Trophoblast cell (in vitro differentiated cells and primary cell): Measurements from ENCODE around the gene TRIM46.
A peak's percentile ranks its signal among the peaks of the same experiment; 100 is the strongest.

ENCODE experiments used
- DNase-seq, 2 donors: peaks; one replicate each; pipeline ENCODE4 v3.0.0-alpha.2; 2016
- H2AFZ ChIP-seq: 2 replicates; pipeline ENCODE4 v1.6.1; 2013; ENCODE audit warnings: low read length, moderate library complexity, mild to moderate bottlenecking; ENCODE audit not compliant: insufficient read depth, poor library complexity
- H2AK5ac ChIP-seq: 2 replicates; pipeline ENCODE4 v1.6.1; 2013; ENCODE audit warnings: mild to moderate bottlenecking, low read length
- H2BK120ac ChIP-seq: 2 replicates; pipeline ENCODE4 v1.6.1; 2013; ENCODE audit warnings: low read length, mild to moderate bottlenecking, moderate library complexity; ENCODE audit not compliant: insufficient read depth, poor library complexity
- H2BK12ac ChIP-seq: 2 replicates; pipeline ENCODE4 v1.6.1; 2013; ENCODE audit warnings: mild to moderate bottlenecking, low read length, moderate library complexity
- H2BK5ac ChIP-seq: 2 replicates; pipeline ENCODE4 v1.6.1; 2013; ENCODE audit warnings: low read length, low read depth, moderate library complexity, mild to moderate bottlenecking; ENCODE audit not compliant: poor library complexity
- H3K14ac ChIP-seq: 2 replicates; pipeline ENCODE4 v1.6.1; 2013; ENCODE audit warnings: mild to moderate bottlenecking, low read length
- H3K18ac ChIP-seq: 2 replicates; pipeline ENCODE4 v1.6.1; 2013; ENCODE audit warnings: mild to moderate bottlenecking, low read length
- H3K23ac ChIP-seq: 2 replicates; pipeline ENCODE4 v1.6.1; 2013; ENCODE audit warnings: low read length
- H3K27ac ChIP-seq: 2 replicates; pipeline ENCODE4 v1.5.1; 2013; ENCODE audit warnings: low read depth, mild to moderate bottlenecking, inconsistent platforms, low read length, moderate library complexity
- H3K27me3 ChIP-seq: 2 replicates; pipeline ENCODE4 v1.6.1; 2013; ENCODE audit warnings: inconsistent platforms, mild to moderate bottlenecking, low read length, moderate library complexity; ENCODE audit not compliant: insufficient read depth
- H3K36me3 ChIP-seq, 2 experiments: 1 replicate in 1 of 2; 2 replicates in 1 of 2; pipeline ENCODE4 v1.6.1; 2013; ENCODE audit warnings: low read length in 2 of 2, mild to moderate bottlenecking in 2 of 2, moderate library complexity in 1 of 2; ENCODE audit not compliant: insufficient read depth in 2 of 2, control insufficient read depth in 1 of 2
- H3K4ac ChIP-seq: 2 replicates; pipeline ENCODE4 v1.6.1; 2013; ENCODE audit warnings: low read depth, mild to moderate bottlenecking, low read length, moderate library complexity
- H3K4me1 ChIP-seq, 2 experiments: 1 replicate in 1 of 2; 2 replicates in 1 of 2; pipeline ENCODE4 v1.6.1; 2013; ENCODE audit warnings: low read length in 2 of 2, mild to moderate bottlenecking in 2 of 2, moderate library complexity in 1 of 2; ENCODE audit not compliant: insufficient read depth in 2 of 2, control insufficient read depth in 1 of 2
- H3K4me2 ChIP-seq: 2 replicates; pipeline ENCODE4 v1.6.1; 2013; ENCODE audit warnings: inconsistent platforms, mild to moderate bottlenecking, low read length, moderate library complexity
- H3K4me3 ChIP-seq: 2 replicates; pipeline ENCODE4 v1.5.1; 2013; ENCODE audit warnings: mild to moderate bottlenecking, low read depth, low read length, inconsistent platforms
- H3K79me1 ChIP-seq: one replicate; pipeline ENCODE4 v1.6.1; 2013; ENCODE audit warnings: low read length
- H3K79me2 ChIP-seq: 2 replicates; pipeline ENCODE4 v1.6.1; 2013; ENCODE audit warnings: low read length, mild to moderate bottlenecking; ENCODE audit not compliant: control insufficient read depth, insufficient read depth, poor library complexity
- H3K9ac ChIP-seq: 2 replicates; pipeline ENCODE4 v1.6.1; 2013; ENCODE audit warnings: mild to moderate bottlenecking, low read length
- H3K9me3 ChIP-seq: 2 replicates; pipeline ENCODE4 v1.6.1; 2013; ENCODE audit warnings: low read depth, mild to moderate bottlenecking, control low read depth, inconsistent platforms, low read length; ENCODE audit not compliant: insufficient read depth
- H4K12ac ChIP-seq: 2 replicates; pipeline ENCODE4 v1.6.1; 2013; ENCODE audit warnings: low read depth, mild to moderate bottlenecking, low read length, moderate library complexity
- H4K8ac ChIP-seq: 2 replicates; pipeline ENCODE4 v1.6.1; 2013; ENCODE audit warnings: low read depth, mild to moderate bottlenecking, low read length, moderate library complexity
- H4K91ac ChIP-seq: one replicate; pipeline ENCODE4 v1.6.1; 2013; ENCODE audit warnings: low read depth, mild to moderate bottlenecking, low read length, moderate library complexity
- WGBS: extraction: QIAGEN DNeasy Blood & Tissue Kit; methylation state at CpG from one replicate; pipeline ENCODE4 v1.1.7; 2013; ENCODE audit warnings: missing lambda C conversion rate; ENCODE audit not compliant: insufficient read length, insufficient coverage; ENCODE audit errors: extremely low coverage; 5-methylcytosine and 5-hydroxymethylcytosine counted together

Gene TRIM46

GRCh38 chr1:155174324-155175280, 953 bp downstream of the TRIM46 start:
- Histone ChIP-seq H3K4me3 (peak overlapping the region; percentile 50), H2AFZ (peak overlapping the region; percentile 42), H3K4me2 (peak overlapping the region; percentile 41), H2AK5ac (no peak overlapping the region), H4K8ac (peak overlapping the region; percentile 34), H4K12ac (peak overlapping the region; percentile 71), H2BK120ac (no peak overlapping the region), H3K23ac (no peak overlapping the region), H3K79me1 (peaks cover 5% of the 10 kb centered on the region), H3K9me3 (no peaks in the 10 kb centered on the region), H3K27ac (no peak overlapping the region), H3K79me2 (peaks cover 5% of the 10 kb centered on the region), H3K18ac (no peak overlapping the region), H4K91ac (peak overlapping the region; percentile 27), H2BK12ac (no peak overlapping the region), H3K27me3 (no peaks in the 10 kb centered on the region), H2BK5ac (no peak overlapping the region), H3K4ac (no peak overlapping the region), H3K9ac (no peak overlapping the region), H3K4me1 (peaks cover 9 to 16% of the 10 kb centered on the region in 2 experiments), H3K36me3 (peaks cover 6 to 7% of the 10 kb centered on the region in 2 experiments), H3K14ac (no peak overlapping the region)
- DNase-seq: no peak
- WGBS: no CpG with 5 or more reads among the region's 35 CpGs

- Histone ChIP-seq H2BK12ac (no peak overlapping the region), H3K4me1 (peaks cover 9 to 16% of the 10 kb centered on the region in 2 experiments), H2BK120ac (no peak overlapping the region), H4K8ac (no peak overlapping the region), H3K79me2 (peaks cover 5% of the 10 kb centered on the region), H3K18ac (no peak overlapping the region), H3K23ac (no peak overlapping the region), H3K4me2 (no peak overlapping the region), H3K4ac (no peak overlapping the region), H3K79me1 (peaks cover 5% of the 10 kb centered on the region), H3K27me3 (no peaks in the 10 kb centered on the region), H3K36me3 (peaks cover 1 to 3% of the 10 kb centered on the region in 2 experiments), H4K12ac (no peak overlapping the region), H2AK5ac (no peak overlapping the region), H3K9me3 (no peaks in the 10 kb centered on the region), H2AFZ (no peak overlapping the region), H3K9ac (no peak overlapping the region), H3K14ac (no peak overlapping the region), H3K4me3 (no peak overlapping the region), H2BK5ac (no peak overlapping the region), H3K27ac (no peak overlapping the region), H4K91ac (no peak overlapping the region)
- WGBS: no CpG with 5 or more reads among the region's 12 CpGs
- DNase-seq: no peak
Observed at GRCh38 chr1:155175281-155175926, 1.8 kb downstream of the TRIM46 start.

GRCh38 chr1:155175927-155176371, 2.3 kb downstream of the TRIM46 start:
- no peak for DNase-seq
- H4K12ac ChIP-seq: no peak overlapping the region
- no peaks in the 10 kb centered on the region for H3K36me3 ChIP-seq
- H4K8ac ChIP-seq: no peak overlapping the region
- no peaks in the 10 kb centered on the region for H3K27me3 ChIP-seq
- no peaks in the 10 kb centered on the region for H3K9me3 ChIP-seq
- H3K79me2 ChIP-seq: peaks cover 5% of the 10 kb centered on the region
- peaks cover 5% of the 10 kb centered on the region for H3K79me1 ChIP-seq
- H3K27ac ChIP-seq: no peak overlapping the region
- H2BK12ac ChIP-seq: no peak overlapping the region
- no peak overlapping the region for H3K4ac ChIP-seq
- no peak overlapping the region for H3K23ac ChIP-seq
- H3K9ac ChIP-seq: no peak overlapping the region
- H3K4me1 ChIP-seq: peaks cover 9 to 16% of the 10 kb centered on the region in 2 experiments
- no peak overlapping the region for H2AK5ac ChIP-seq
- no CpG with 5 or more reads among the region's 9 CpGs for WGBS
- H2BK5ac ChIP-seq: no peak overlapping the region
- no peak overlapping the region for H2BK120ac ChIP-seq
- no peak overlapping the region for H2AFZ ChIP-seq
- no peak overlapping the region for H3K4me3 ChIP-seq
- no peak overlapping the region for H3K18ac ChIP-seq
- no peak overlapping the region for H3K4me2 ChIP-seq
- H3K14ac ChIP-seq: no peak overlapping the region
- H4K91ac ChIP-seq: no peak overlapping the region

- H3K4me2 ChIP-seq: peak overlapping the region; percentile 1
- no peaks in the 10 kb centered on the region for H3K36me3 ChIP-seq
- WGBS: no CpG with 5 or more reads among the region's 8 CpGs
Observed at GRCh38 chr1:155176544-155177071, 3.0 kb downstream of the TRIM46 start.

More at GRCh38 chr1:155176544-155177071, 3.0 kb downstream of the TRIM46 start:
- no peak overlapping the region for H3K23ac ChIP-seq
- H3K4me3 ChIP-seq: no peak overlapping the region
- H3K9me3 ChIP-seq: no peaks in the 10 kb centered on the region
- no peak overlapping the region for H3K4ac ChIP-seq
- no peak overlapping the region for H2BK120ac ChIP-seq
- no peak overlapping the region for H2BK12ac ChIP-seq
- H2BK5ac ChIP-seq: no peak overlapping the region
- H3K27ac ChIP-seq: no peak overlapping the region
- H2AFZ ChIP-seq: no peak overlapping the region
- no peak overlapping the region for H4K12ac ChIP-seq
- H2AK5ac ChIP-seq: no peak overlapping the region
- H3K18ac ChIP-seq: no peak overlapping the region
- H3K4me1 ChIP-seq: peaks cover 9 to 16% of the 10 kb centered on the region in 2 experiments
- H3K14ac ChIP-seq: no peak overlapping the region
- H3K27me3 ChIP-seq: no peaks in the 10 kb centered on the region
- DNase-seq: peak; percentile 54 to 90
- H3K9ac ChIP-seq: no peak overlapping the region
- peaks cover 5% of the 10 kb centered on the region for H3K79me2 ChIP-seq
- peaks cover 5% of the 10 kb centered on the region for H3K79me1 ChIP-seq
- no peak overlapping the region for H4K8ac ChIP-seq
- H4K91ac ChIP-seq: no peak overlapping the region
